HG03045 (cell line): ENCODE results near the gene CSNK2B.
A peak's percentile ranks its signal among the peaks of the same experiment; 100 is the strongest.

Experiments used
- ATAC-seq: cut with Tn5 transposase; IDR thresholded peaks from one replicate; pipeline ENCODE4 v1.9.1; 2021; ENCODE audit warnings: mild to moderate bottlenecking, moderate library complexity; ENCODE audit not compliant: unreplicated experiment

The CSNK2B gene

DNA sequence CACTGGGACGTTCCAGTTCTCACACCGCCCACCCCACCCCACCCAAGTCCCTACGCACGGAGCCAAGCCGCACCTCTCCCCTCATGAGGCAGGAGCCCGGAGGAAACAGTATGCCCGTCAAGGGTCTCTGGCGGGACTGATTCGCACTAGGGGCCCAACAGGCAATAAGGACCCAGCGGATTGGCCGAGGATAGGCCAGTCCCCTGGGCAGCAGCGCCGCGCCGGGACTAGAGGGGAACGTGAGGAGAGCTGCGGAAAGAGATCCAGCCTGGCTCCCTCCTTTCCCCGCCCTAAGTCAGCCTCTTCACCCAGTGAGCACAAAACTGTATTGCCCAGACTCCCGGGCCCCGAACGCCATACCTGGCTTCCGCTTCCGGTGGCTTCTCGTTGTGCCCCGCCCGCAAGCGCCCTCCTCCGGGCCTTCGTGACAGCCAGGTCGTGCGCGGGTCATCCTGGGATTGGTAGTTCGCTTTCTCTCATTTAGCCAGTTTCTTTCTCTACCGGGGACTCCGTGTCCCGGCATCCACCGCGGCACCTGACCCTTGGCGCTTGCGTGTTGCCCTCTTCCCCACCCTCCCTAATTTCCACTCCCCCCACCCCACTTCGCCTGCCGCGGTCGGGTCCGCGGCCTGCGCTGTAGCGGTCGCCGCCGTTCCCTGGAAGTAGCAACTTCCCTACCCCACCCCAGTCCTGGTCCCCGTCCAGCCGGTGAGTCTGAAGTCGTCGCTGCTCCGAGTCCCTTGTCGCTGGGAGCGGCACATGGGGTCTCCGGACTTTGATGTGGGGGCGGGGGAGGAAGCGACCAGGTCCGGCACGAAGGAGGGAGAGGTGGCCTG lies at the start of gene CSNK2B:
Gene CSNK2B (plus strand): TSS at position 580 of the 836 bp plus-strand sequence. CDS start 752 bp downstream, outside the sequence.
- ATAC-seq = peak; percentile 76

DNA sequence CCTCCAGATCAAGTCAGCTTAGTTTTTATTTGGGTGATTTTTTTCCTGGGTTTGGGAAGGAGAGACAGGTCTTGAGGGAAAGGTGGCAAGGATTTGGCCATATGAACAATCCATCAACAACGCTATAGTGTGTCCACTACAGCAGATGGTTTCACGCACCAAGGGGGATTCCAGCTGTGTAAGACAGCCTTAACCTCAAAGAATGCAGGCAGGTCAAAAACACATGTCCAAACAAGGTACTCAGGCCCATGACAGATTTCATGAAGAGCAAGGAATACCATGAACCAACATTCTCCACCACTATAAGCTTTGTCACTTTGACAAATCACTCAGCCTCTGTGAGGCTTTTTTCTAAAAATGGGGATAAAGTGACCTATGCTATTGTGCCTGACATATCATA lies 48.9 kb upstream of the CSNK2B start:
- no peak for ATAC-seq

DNA sequence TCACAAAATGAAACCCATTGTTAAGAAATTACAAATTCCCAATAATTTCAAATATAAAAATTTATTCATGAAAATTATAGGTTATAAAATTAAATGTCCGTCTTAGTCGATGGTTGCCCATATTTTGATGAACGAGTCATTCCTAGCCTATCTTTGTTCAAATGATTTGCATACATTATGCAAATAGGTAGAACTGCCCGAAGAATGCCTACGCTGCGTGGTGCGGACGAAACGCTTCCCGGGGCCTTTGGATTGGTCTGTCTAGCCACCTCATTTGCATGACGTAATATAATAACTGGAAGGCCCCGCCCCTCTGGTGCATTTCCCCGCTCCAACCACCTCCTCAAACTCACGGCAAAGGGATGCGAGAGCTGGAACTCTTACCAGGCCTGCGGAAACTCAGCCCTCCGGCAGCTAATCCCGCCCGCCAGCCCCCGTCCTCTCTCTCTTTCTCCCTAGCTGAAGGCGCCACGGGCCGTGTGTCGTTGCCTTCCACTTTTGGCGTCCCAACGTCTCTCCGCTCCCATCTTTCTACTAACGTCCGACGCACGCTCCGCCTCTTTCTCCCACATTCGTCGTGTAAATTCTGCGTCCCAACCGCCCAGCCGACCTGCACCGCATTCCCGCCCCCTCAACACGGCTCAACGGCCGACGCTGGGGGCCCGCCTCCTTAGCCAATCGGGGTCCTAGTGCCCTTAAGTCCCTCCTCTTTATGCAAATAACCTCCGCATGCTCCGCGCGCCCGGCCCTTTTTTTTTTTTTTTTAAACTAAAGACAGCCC lies 45.9 kb upstream of the CSNK2B start:
- ATAC-seq = peak; percentile 84

DNA sequence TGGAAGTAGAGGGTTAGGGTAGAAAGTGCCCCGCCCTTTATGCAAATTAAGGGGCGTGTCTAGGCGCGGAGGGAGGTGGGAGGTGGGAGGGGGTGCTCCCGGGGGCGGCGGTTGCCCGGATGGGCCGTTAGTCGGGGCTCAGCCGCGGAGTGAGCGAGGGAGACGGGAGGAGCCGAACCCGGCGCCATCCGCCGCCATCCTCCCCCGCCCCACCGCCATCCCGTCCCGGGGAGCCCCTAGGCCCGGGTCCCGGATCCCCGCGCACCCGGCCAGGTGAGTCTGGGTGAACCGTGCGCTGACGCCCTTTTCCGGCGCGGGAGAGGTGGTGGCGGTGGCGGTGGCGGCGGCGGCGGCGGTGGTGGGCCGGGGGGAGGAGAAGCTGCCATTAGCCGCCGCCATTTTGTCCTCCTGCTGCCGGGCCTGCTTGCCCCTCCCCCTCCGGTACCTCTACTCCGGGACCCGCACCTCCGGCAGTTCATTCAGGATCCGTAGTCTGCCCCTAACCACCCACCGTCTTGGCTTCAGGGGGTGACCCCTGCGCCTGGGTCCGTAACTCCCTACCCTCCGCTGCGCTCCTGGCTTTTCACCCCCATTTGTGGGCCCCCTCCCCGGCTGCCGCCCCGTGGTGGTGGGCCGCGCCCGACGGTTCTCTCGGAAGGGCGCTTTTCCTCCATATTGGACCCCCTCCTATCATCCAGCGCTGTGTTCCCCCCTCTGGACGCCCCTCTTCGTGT lies 45.1 kb upstream of the CSNK2B start, which contains the start of gene PRRC2A:
Gene PRRC2A (plus strand): TSS at position 130 of the 734 bp plus-strand sequence. CDS start 2,075 bp downstream, outside the sequence.
- ATAC-seq = peak; percentile 62

DNA sequence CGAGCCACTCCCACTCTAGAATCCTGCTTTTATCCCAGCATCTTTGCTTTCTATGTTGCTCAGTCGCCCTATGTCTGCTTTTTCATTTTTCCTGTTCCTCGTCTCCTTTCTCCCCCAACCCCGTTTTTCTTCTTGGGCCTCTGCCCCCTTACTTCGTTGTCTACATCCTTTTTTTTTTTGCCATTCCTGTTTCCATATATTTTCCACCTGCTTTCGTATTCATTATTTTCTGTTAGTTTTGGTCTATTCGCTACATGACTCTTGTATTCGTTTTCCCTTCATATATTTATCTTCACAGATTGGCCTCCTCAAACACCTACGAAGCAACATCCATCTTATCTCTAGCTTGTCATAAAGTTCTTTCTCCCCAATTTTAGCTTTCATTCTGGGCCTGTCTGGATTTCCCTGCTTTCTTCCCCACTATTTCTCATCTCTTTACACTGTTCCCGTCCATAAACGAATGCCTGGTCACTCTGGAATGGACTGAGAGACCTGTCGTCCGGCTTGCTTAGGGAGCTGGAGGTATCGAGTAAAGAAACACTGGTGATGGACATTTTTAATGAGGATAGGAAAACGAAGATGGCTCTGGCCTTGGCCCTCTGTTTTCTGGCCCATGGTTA lies 44.5 kb upstream of the CSNK2B start:
- no peak for ATAC-seq

DNA sequence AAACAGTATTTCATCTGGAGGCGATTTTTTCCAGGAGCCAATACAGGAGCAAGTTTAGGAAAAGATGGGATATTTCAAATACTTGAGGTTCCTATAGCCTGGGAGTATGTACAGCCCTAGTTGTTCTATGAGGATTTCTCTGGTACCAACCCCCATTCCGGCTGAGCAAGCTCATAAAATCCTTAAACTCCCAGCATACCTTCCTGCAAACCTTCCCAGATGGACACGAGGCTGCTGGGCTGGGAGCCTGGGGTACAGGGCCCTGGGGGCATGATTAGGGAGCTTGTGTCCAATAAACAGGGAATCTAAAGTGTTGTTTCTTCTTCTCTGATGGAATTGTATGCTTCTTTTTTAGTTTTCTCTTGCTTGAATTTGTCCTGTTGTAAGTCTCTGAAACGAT lies 43.9 kb upstream of the CSNK2B start:
- ATAC-seq = no peak

DNA sequence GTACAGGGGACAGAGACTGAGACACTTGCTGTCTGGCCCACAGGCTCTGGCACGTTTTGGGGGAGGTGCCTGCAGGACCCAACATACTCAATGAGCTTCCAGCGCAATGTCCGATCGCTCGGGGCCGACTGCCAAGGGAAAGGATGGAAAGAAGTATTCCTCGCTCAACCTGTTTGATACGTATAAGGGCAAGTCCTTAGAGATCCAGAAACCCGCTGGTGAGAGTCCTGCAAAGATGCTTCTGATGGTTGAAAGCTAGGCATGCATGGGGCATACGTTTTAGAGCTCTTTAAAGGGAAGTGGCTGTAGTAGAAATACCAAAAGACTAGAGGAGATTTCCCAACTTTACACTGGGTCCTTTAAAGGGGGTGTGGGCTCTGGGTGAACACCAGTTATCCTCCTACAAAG lies 43.2 kb upstream of the CSNK2B start:
- no peak for ATAC-seq

DNA sequence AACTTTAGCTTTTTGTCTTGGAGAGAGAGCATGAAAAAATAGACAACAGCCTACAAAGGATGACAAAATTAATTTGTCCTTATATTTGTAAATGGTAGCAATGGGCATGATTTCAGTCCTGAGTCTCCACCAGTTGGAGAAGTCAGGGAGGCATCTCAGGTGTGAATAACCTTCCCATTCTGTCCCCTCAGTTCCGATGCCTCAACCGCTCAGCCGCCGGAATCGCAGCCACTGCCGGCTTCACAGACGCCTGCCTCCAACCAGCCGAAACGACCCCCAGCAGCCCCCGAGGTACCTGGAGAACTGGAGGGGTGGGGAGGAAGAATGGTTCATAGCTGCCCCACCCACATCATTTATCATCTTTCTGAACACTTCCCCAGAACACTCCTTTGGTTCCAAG lies 41.8 kb upstream of the CSNK2B start:
- ATAC-seq = no peak

DNA sequence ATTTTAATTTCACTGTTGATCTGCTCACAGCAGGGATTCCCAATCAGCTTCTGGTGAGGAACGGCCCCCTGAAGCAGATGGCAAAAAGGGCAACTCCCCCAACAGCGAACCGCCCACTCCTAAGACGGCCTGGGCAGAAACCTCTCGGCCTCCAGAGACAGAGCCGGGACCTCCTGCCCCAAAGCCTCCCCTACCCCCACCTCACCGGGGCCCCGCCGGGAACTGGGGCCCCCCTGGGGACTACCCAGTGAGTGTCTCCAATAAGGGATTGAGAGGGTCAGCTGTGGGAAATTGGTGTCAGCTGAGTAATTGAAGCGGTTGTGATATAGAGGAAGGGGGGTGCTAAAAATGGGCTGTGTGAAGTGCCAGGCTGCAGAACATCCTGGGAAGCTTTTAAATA lies 38.9 kb upstream of the CSNK2B start:
- no peak for ATAC-seq

DNA sequence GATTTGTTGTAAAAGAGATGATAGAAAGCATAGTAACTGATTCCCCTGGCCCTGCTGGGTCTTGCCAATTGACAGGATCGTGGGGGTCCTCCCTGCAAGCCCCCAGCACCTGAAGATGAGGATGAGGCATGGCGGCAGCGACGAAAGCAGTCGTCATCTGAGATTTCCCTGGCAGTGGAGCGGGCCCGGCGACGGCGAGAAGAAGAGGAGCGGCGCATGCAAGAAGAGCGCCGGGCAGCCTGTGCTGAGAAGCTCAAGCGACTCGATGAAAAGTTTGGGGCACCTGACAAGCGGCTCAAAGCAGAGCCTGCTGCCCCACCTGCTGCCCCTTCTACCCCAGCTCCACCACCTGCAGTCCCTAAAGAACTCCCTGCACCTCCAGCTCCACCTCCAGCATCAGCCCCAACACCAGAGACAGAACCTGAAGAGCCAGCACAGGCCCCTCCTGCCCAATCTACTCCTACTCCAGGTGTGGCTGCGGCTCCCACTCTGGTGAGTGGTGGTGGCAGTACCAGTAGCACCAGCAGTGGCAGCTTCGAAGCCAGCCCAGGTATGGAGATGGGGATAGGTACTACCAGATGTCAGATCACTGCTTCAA lies 38.1 kb upstream of the CSNK2B start:
- ATAC-seq = no peak

DNA sequence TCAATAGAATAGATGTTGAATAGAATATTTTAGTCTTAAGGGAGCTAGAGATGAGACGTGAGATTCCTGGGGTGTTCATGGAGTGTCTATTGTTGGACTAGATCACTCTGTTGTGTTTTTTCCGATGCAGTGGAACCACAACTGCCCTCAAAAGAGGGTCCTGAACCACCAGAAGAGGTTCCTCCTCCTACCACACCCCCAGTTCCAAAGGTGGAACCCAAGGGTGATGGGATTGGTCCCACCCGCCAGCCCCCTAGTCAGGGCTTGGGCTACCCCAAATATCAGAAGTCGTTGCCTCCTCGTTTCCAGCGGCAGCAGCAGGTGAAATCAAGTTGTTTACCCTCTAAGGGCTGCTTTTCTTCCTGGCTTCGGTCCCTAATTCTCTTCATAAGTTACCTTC lies 36.9 kb upstream of the CSNK2B start:
- no peak for ATAC-seq

DNA sequence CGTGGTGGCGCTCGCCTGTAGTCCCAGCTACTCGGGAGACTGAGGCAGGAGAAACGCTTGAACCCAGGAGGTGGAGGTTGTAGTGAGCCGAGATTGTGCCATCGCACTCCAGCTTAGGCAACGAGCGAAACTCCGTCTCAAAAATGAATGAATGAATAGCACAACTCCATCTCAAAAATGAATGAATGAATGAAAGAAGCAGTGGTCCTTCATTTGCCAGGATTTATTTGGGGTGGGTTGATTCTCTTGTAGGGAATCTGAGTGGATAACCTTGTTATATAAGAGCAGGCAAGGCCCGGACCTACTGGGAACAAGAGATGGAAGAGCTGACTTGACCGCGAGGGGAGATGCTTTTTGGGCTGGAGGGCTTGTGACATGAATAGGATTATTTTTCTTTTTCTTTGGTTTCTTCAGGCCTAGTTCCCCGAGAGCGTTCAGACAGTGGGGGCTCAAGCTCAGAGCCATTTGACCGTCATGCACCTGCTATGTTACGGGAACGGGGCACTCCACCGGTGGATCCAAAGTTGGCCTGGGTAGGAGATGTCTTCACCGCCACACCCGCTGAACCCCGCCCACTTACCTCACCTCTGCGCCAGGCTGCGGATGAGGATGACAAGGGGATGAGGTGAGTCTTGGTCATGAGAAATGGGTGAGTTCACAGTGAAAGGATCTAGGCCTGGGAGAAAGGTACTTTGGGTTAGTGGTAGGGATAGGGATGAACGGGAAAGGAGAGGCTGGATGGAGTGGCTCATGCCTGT lies 35.5 kb upstream of the CSNK2B start:
- ATAC-seq = no peak

DNA sequence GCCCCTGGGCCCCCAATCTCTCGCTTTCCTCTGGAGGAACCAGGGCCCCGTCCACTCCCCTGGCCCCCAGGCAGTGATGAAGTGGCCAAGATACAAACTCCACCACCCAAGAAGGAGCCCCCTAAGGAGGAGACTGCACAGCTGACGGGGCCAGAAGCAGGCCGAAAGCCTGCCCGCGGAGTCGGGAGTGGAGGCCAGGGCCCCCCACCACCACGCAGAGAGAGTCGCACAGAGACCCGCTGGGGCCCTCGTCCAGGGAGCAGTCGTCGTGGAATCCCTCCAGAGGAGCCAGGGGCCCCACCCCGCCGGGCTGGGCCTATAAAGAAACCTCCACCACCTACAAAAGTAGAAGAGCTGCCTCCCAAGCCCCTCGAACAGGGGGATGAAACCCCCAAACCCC lies 34.7 kb upstream of the CSNK2B start:
- no peak for ATAC-seq

DNA sequence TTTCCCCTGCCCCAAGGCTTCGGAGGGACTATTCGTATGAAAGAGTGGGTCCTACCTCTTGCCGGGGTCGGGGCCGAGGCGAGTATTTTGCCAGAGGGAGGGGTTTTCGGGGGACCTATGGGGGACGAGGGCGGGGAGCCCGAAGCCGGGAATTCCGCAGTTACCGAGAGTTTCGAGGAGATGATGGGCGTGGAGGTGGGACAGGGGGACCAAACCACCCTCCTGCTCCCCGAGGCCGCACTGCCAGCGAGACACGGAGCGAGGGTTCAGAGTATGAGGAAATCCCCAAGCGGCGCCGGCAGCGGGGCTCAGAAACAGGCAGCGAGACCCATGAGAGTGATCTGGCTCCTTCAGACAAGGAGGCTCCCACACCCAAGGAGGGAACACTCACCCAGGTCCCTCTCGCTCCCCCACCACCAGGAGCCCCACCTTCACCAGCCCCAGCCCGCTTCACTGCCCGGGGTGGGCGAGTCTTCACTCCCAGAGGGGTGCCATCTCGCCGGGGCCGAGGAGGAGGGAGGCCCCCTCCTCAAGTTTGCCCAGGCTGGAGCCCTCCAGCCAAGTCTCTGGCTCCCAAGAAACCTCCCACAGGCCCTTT lies 34.1 kb upstream of the CSNK2B start:
- no peak for ATAC-seq

DNA sequence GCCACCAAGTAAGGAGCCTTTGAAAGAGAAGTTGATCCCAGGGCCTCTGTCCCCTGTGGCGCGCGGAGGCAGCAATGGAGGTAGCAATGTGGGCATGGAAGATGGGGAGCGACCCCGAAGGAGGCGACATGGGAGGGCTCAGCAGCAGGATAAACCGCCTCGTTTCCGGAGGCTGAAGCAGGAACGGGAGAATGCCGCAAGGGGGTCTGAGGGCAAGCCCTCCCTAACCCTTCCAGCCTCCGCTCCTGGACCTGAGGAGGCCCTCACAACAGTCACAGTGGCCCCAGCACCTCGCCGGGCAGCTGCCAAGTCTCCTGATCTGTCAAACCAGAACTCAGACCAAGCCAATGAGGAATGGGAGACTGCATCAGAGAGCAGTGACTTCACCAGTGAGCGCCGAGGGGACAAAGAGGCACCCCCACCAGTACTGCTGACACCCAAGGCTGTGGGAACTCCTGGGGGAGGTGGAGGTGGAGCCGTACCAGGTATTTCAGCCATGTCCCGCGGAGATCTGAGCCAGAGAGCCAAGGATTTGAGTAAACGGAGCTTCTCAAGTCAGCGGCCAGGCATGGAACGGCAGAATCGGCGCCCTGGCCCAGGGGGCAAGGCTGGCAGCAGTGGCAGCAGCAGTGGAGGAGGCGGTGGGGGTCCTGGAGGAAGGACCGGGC lies 33.5 kb upstream of the CSNK2B start:
- no peak for ATAC-seq

DNA sequence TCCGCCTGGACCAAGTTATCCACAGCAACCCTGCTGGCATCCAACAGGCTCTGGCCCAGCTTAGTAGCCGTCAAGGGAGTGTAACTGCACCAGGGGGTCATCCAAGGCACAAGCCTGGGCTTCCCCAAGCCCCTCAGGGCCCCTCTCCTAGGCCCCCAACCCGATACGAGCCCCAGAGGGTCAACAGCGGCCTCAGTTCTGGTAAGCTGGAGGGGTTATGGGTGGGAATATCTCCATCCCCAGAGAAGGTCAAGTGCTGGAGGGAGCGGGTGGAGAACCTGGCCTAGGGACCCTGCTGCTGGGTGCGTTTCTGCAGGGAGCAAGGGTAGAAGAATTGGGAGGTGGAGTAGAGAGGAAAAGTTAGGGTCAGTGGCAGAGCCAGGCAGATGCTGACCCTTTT lies 32.4 kb upstream of the CSNK2B start:
- no peak for ATAC-seq

DNA sequence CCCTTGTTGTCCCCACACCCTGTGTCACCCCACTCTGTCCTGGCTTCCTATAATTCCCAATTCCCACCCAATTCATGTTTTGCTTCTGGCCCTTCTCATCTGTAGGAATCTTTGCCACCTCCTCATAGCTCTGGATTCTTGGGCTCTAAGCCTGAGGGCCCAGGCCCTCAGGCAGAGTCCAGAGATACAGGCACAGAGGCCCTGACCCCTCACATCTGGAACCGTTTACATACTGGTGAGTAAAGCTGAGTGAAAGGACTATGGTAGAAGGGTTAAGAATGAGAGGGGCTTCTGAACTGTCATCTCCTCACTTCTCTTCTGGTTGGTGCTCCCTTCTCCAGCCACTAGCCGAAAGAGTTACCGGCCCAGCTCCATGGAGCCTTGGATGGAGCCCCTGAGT lies 31.7 kb upstream of the CSNK2B start:
- no peak for ATAC-seq

DNA sequence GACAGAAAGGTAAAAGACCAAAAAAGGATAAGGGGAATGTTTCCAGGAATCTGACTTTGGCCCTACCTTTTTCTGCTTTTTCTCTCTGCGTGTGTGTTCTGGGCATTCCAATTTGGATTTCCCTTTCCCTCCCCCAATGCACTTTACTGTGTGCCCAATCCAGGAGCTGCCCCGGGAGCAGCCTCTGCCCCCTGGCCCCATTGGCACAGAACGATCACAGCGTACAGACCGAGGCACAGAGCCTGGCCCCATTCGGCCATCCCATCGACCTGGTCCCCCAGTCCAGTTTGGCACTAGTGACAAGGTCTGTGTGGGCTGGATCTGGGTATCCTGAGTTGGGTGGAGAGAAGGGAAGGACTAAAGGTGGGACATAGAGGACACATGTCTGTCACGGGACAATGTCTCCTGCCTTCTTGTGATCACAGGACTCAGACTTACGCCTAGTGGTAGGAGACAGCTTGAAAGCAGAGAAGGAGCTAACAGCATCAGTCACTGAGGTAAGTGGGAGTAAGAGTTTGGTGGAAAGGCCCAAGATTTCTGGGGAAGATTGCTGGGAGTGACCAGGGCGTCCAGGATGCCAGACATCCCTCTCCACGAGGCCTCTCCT lies 30.8 kb upstream of the CSNK2B start:
- no peak for ATAC-seq
